Stomach (tissue), 9 donors: ENCODE measurements around the gene YIPF6. TPM values are rescaled to one million over a fixed set of nuclear protein-coding genes. Genes with fewer than 3 reads are reported as not detected.
"Not testable (repeated sequence)": the region's sequence is repeated elsewhere in the genome, so short reads cannot be mapped to it uniquely, and the experiment has no call there.

ENCODE experiments used
- DNase-seq, 2 donors: peaks; one replicate each; pipeline versions ENCODE4 v3.0.0 to v3.0.0-alpha.2; 2013 to 2019
- H3K27ac ChIP-seq, 5 donors: fragments of 200-600 bp in 4 of 5; sonication (generic) in 4 of 5; one replicate each; pipeline ENCODE4 v1.5.1; 2013 to 2019; ENCODE audit warnings: mild to moderate bottlenecking in 1 of 5, moderate library complexity in 1 of 5
- H3K27me3 ChIP-seq, 3 donors: fragments of 200-600 bp; sonication (generic); one replicate each; pipeline ENCODE4 v1.5.1; 2017 to 2019; ENCODE audit warnings: mixed run types in 1 of 3
- H3K36me3 ChIP-seq, 4 donors: fragments of 200-600 bp; sonication (generic); 1 replicate in 3 of 4; 2 replicates in 1 of 4; pipeline ENCODE4 v1.5.1; 2016 to 2019
- H3K4me1 ChIP-seq, 4 donors: fragments of 200-600 bp; sonication (generic); one replicate each; pipeline ENCODE4 v1.5.1; 2016 to 2019
- H3K4me3 ChIP-seq, 4 donors: fragments of 200-600 bp; sonication (generic) in 3 of 4; one replicate each; pipeline ENCODE4 v1.5.1; 2016 to 2019; ENCODE audit warnings: mild to moderate bottlenecking in 1 of 4
- H3K9me3 ChIP-seq, 4 donors: fragments of 200-600 bp; sonication (generic); one replicate each; pipeline ENCODE4 v1.5.1; 2016 to 2019
- CTCF ChIP-seq, 7 experiments: fragments of 450-650 bp in 4 of 7; fragments of 200-600 bp in 3 of 7; sonication (generic) in 3 of 7; IDR thresholded peaks; one replicate each; pipeline ENCODE4 v1.5.1; 2016 to 2019; ENCODE audit warnings: antibody characterized with exemption in 7 of 7, control low read depth in 2 of 7, mild to moderate bottlenecking in 1 of 7
- EP300 ChIP-seq: sonication (generic); formaldehyde crosslinking; IDR thresholded peaks from one replicate; pipeline ENCODE4 v1.6.1; 2017; ENCODE audit warnings: antibody characterized with exemption
- POLR2A ChIP-seq, 4 donors: fragments of 450-650 bp; IDR thresholded peaks; one replicate each; pipeline ENCODE4 v1.6.1; 2016; ENCODE audit warnings: antibody characterized with exemption in 4 of 4, control low read depth in 2 of 4, mild to moderate bottlenecking in 1 of 4, moderate library complexity in 1 of 4
- POLR2AphosphoS5 ChIP-seq, 3 donors: sonication (generic); formaldehyde crosslinking; IDR thresholded peaks; one replicate each; pipeline ENCODE4 v1.6.1; 2016; ENCODE audit warnings: antibody characterized with exemption in 3 of 3
- WGBS, 5 donors: extraction: QIAGEN DNeasy Blood & Tissue Kit in 3 of 5; methylation state at CpG; one replicate each; pipeline versions ENCODE4 v1.1.5 to v1.1.7; 2013 to 2018; 5-methylcytosine and 5-hydroxymethylcytosine counted together
- intact Hi-C: fragments of 100-400 bp; cut with DNase I; formaldehyde crosslinking; loops from one replicate; pipeline ENCODE4 v1.15.1; 2023; ENCODE audit warnings: low total_unique reads
- polyA plus RNA-seq, 3 donors: library from polyadenylated mRNA; stranded (reverse); fragments of 200-250 nt; gene quantifications; one replicate each; pipeline ENCODE4 v1.2.3, GENCODE V29; 2013
- total RNA-seq, 5 donors: library from RNA; depleted of rRNA; stranded (reverse); fragments of >200 nt; gene quantifications; one replicate each; pipeline versions ENCODE4 v1.1.0 to v1.2.3, GENCODE V29; 2014 to 2016
- donor health status: healthy with polysubstance abuse.
- donor health status: Bipolar disorder and iron deficiency.
- donor health status: healthy.

YIPF6 gene
- total and polyA plus RNA-seq, 8 donors, result 1.8 to 47.2 (median 14.2) TPM

- intact Hi-C loops, result no loop called here
- WGBS, 5 donors, result 23 to 45% (median 30%) methylated on average over 6 to 8 of the region's 8 CpGs
- H3K9me3 ChIP-seq, result no peaks in the 10 kb centered on the region
- no peak for TF ChIP-seq EP300
- TF ChIP-seq CTCF (IDR thresholded peaks at IDR 0.05), result peak in 4 of 7 experiments; percentile 25 to 45 (median 39)
- no peaks in the 10 kb centered on the region for H3K36me3 ChIP-seq
- H3K4me3 ChIP-seq, result no peak overlapping the region
- peaks cover 0 to 7% (median 0%) of the 10 kb centered on the region in 4 donors for H3K4me1 ChIP-seq
- H3K27ac ChIP-seq, result no peak overlapping the region
- peak in 1 of 2 donors; percentile 60 for DNase-seq
- no peaks in the 10 kb centered on the region for H3K27me3 ChIP-seq
These were observed 36.2 kb upstream of the YIPF6 start for GRCh38 chrX:68462653-68463052.

GRCh38 chrX:68463880-68464279 is 35.0 kb upstream of the YIPF6 start:
- intact Hi-C loops, result no loop called here
- TF ChIP-seq CTCF (IDR thresholded peaks at IDR 0.05) (no peak), EP300 (no peak), POLR2A (IDR thresholded peaks at IDR 0.05) (no peak), POLR2AphosphoS5 (IDR thresholded peaks at IDR 0.05) (no peak)

GRCh38 chrX:68464796-68465195 is 34.1 kb upstream of the YIPF6 start:
- H3K9me3 ChIP-seq, result no peaks in the 10 kb centered on the region
- WGBS, 5 donors, result 76 to 89% (median 85%) methylated on average over 2 to 4 of the region's 4 CpGs
- no peaks in the 10 kb centered on the region for H3K27me3 ChIP-seq
- intact Hi-C loops, result no loop called here
- peaks cover 0 to 7% (median 0%) of the 10 kb centered on the region in 4 donors for H3K4me1 ChIP-seq
- no peaks in the 10 kb centered on the region for H3K36me3 ChIP-seq
- TF ChIP-seq POLR2A (IDR thresholded peaks at IDR 0.05) (no peak), EP300 (no peak), POLR2AphosphoS5 (IDR thresholded peaks at IDR 0.05) (no peak), CTCF (IDR thresholded peaks at IDR 0.05) (no peak)
- H3K4me3 ChIP-seq, result no peak overlapping the region
- DNase-seq, result no peak
- no peak overlapping the region for H3K27ac ChIP-seq

More at GRCh38 chrX:68463880-68464279, 35.0 kb upstream of the YIPF6 start:
- DNase-seq, result no peak
- Histone ChIP-seq H3K4me3 (no peak overlapping the region), H3K27me3 (no peaks in the 10 kb centered on the region), H3K4me1 (peaks cover 0 to 7% (median 0%) of the 10 kb centered on the region in 4 donors), H3K27ac (no peak overlapping the region), H3K36me3 (no peaks in the 10 kb centered on the region), H3K9me3 (no peaks in the 10 kb centered on the region)
- WGBS, 5 donors, result 92 to 100% (median 100%) methylated on average over 1 of the region's 1 CpG

- Histone ChIP-seq H3K27me3 (no peaks in the 10 kb centered on the region), H3K9me3 (peaks cover 0 to 6% (median 1%) of the 10 kb centered on the region in 4 donors), H3K27ac (no peak overlapping the region), H3K36me3 (no peaks in the 10 kb centered on the region), H3K4me1 (no peaks in the 10 kb centered on the region), H3K4me3 (no peak overlapping the region)
- DNase-seq, result no peak
- TF ChIP-seq CTCF (IDR thresholded peaks at IDR 0.05), result no peak
- no peak for TF ChIP-seq POLR2AphosphoS5 (IDR thresholded peaks at IDR 0.05)
- intact Hi-C loops, result no loop called here
- WGBS, 5 donors, result 76 to 100% (median 84%) methylated on average over 1 of the region's 1 CpG
These were observed 17.9 kb upstream of the YIPF6 start for GRCh38 chrX:68480969-68481368.

- 93 to 95% (median 94%) methylated on average over 2 to 3 of the region's 3 CpGs; no CpG with 5 or more reads in 2 of the 5 donors for WGBS, 5 donors
These were observed 12.7 kb upstream of the YIPF6 start for GRCh38 chrX:68486198-68486597.

More at GRCh38 chrX:68486198-68486597, 12.7 kb upstream of the YIPF6 start:
- intact Hi-C loops, H3K27ac ChIP-seq, H3K9me3 ChIP-seq, H3K4me3 ChIP-seq, DNase-seq, H3K4me1 ChIP-seq, H3K27me3 ChIP-seq, H3K36me3 ChIP-seq: not testable (repeated sequence)
